ENCODE measurements around the gene CDYL. TPM values are rescaled to one million over a fixed set of nuclear protein-coding genes. Genes with fewer than 3 reads are reported as not detected.

Gene CDYL
- total and polyA plus RNA-seq, 8 donors: 3.4 to 15.3 (median 10.2) TPM

DNA sequence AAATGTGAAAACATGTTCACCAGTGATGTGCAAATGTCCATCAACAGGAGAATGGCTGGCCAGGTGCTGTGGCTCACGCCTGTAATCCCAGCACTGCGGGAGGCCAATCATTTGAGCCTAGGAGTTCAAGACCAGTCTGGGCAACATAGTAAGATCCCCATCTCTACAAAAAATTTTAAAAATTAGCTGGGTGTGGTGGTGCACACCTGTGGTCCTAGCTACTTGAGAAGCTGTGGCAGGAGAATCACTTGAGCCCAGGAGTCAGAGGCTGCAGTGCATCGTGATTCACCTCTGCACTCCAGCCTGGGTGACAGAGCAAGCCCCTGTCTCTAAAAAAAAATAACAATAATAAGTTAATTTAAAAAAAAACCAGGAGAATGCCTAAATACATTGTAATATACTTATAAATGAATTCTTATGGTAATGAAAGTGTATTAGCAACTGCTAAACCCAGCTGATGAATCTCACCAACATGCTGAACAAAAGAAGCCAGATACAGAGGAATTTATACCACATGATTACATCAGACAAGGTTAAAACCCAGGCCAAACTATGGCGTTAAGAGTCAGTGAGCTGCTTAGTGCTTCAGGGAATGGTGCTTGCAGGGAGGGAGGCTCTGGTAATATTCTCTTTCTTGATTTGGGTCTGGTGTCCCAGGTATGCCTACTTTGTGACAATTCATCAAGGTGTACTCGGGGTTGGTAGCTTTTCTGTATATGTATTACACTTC, 191.3 kb downstream of the CDYL start:
- intact Hi-C loops (cut with DNase I): no loop called here
- no peak for FAIRE-seq
- TF ChIP-seq, protein P1, sequence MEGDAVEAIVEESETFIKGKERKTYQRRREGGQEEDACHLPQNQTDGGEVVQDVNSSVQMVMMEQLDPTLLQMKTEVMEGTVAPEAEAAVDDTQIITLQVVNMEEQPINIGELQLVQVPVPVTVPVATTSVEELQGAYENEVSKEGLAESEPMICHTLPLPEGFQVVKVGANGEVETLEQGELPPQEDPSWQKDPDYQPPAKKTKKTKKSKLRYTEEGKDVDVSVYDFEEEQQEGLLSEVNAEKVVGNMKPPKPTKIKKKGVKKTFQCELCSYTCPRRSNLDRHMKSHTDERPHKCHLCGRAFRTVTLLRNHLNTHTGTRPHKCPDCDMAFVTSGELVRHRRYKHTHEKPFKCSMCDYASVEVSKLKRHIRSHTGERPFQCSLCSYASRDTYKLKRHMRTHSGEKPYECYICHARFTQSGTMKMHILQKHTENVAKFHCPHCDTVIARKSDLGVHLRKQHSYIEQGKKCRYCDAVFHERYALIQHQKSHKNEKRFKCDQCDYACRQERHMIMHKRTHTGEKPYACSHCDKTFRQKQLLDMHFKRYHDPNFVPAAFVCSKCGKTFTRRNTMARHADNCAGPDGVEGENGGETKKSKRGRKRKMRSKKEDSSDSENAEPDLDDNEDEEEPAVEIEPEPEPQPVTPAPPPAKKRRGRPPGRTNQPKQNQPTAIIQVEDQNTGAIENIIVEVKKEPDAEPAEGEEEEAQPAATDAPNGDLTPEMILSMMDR (IDR thresholded peaks at IDR 0.05): no peak
- Histone ChIP-seq H3K27ac (no peak overlapping the region), H3K4me1 (no peaks in the 10 kb centered on the region), H3K4me3 (no peak overlapping the region), H3K9me3 (no peaks in the 10 kb centered on the region), H3K27me3 (no peaks in the 10 kb centered on the region), H3K36me3 (no peaks in the 10 kb centered on the region)
- 77 to 85% methylated on average over 5 of the region's 5 CpGs for WGBS, 2 donors
- no peak for ATAC-seq
- no peak for DNase-seq

DNA sequence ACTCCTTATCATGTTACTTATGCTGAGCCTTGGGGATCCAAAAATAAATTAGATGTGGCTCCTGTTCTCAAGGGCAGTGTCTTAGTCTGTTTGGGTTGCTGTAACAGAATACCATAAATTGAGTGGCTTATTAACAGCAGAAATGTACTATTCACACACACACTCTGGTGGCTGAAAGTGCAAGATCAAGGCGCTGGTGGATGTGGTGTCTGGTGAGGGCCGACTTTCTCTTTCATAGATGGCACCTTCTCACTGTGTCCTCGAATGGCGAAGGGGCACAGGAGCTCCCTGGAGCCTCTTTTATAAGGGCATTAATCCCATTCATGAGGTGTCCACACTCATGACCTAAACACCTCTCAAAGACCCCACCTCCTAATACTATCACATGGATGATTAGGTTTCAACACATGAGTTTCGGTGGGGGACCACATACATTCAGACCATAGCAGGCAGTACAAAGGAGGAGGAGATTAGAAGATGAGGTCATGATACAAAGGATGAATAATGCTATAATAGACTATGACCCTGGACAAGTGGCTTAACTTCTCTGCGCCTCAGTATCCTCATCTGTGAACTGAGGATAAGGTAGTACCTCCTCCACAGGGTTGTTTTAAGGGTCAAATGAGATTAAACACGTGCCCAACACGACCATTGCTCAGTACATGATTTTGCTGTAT, 193.5 kb downstream of the CDYL start:
- no peaks in the 10 kb centered on the region for H3K9me3 ChIP-seq
- no peaks in the 10 kb centered on the region for H3K4me1 ChIP-seq
- intact Hi-C loops (cut with DNase I): no loop called here
- 74 to 82% methylated on average over 8 of the region's 8 CpGs for WGBS, 2 donors
- FAIRE-seq (no peak), ATAC-seq (no peak), DNase-seq (no peak)
- no peaks in the 10 kb centered on the region for H3K27me3 ChIP-seq
- TF ChIP-seq, protein P1 (IDR thresholded peaks at IDR 0.05): no peak
- H3K36me3 ChIP-seq: no peaks in the 10 kb centered on the region
- no peak overlapping the region for H3K27ac ChIP-seq
- H3K4me3 ChIP-seq: no peak overlapping the region

DNA sequence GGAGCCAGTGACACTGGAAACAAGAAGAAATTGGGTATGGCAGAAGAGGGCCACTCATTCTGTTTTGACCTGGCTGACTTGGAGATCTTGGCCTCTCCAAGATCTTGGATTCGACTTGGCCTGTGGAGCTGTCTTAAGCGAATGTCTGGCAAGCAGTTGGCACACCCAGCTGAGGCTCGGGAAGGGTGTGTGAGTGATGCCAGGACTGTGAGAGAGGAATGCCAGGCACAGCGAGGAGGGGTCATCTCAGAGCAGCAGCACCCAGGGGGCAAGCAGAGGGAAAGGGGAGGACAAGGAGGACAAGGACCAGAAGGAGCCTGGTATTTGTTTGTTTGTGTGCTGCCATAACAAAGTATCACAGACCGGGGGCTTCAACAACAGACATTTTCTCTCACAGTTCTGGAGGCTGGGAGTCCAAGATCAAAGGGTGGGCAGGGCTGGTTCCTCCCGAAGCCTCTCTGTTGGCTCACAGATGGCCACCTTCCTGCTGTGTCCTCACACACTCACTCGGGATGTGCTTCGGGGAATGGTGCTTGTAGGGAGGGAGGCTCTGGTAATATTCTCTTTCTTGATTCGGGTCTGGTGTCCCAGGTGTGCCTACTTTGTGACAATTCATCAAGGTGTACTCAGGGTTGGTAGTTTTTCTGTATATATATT, 194.7 kb downstream of the CDYL start:
- no peaks in the 10 kb centered on the region for H3K36me3 ChIP-seq
- intact Hi-C loops (cut with DNase I): no loop called here
- ATAC-seq (no peak), DNase-seq (no peak), FAIRE-seq (no peak)
- no peak overlapping the region for H3K4me3 ChIP-seq
- H3K27me3 ChIP-seq: no peaks in the 10 kb centered on the region
- TF ChIP-seq, protein P1 (IDR thresholded peaks at IDR 0.05): no peak
- H3K27ac ChIP-seq: no peak overlapping the region
- H3K9me3 ChIP-seq: no peaks in the 10 kb centered on the region
- 42 to 57% methylated on average over 9 of the region's 9 CpGs for WGBS, 2 donors
- H3K4me1 ChIP-seq: no peaks in the 10 kb centered on the region

DNA sequence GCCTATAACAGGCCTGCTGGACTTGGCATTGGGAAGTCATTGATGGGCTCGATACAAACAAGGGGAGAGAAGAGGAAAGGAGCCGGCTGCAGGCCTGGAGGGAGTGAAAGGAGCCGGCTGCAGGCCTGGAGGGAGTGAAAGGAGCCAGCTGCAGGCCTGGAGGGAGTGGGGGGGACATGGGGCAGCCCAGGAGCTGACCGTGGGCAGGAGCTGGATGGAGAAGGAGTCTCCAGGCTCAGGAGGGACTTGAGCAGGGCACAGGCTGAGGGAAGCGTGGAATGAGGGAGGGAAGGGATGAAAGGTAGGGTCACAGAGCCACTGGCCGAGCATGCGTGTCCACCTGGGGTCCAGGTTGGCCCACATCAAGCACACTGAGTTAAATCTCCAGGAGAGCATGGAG, 195.6 kb downstream of the CDYL start:
- no peak for ATAC-seq
- TF ChIP-seq, protein P1 (IDR thresholded peaks at IDR 0.05): no peak
- 68 to 82% methylated on average over 7 of the region's 7 CpGs for WGBS, 2 donors
- no peaks in the 10 kb centered on the region for H3K4me1 ChIP-seq
- no peak for FAIRE-seq
- H3K9me3 ChIP-seq: no peaks in the 10 kb centered on the region
- intact Hi-C loops (cut with DNase I): no loop called here
- no peak overlapping the region for H3K4me3 ChIP-seq
- no peaks in the 10 kb centered on the region for H3K27me3 ChIP-seq
- no peaks in the 10 kb centered on the region for H3K36me3 ChIP-seq
- no peak overlapping the region for H3K27ac ChIP-seq
- no peak for DNase-seq
